Activated T-helper 2 cell treated with anti-CD3 and anti-CD28 coated beads, Interferon-gamma antibody, Interleukin-2, Interleukin-4, amounts not matched to agents 10 μg/mL and 5 μg/mL and 100 μg/mL, durations not matched to agents 14 hours and 24 hours and 36 hours (primary cell): ENCODE data around the gene RAPGEF1. TPM values are rescaled to one million over a fixed set of nuclear protein-coding genes. Genes with fewer than 3 reads are reported as not detected.
A peak's percentile ranks its signal among the peaks of the same experiment; 100 is the strongest.
"Not testable (repeated sequence)": the region's sequence is repeated elsewhere in the genome, so short reads cannot be mapped to it uniquely, and the experiment has no call there.

ENCODE experiments used
- DNase-seq: peaks from one replicate; pipeline ENCODE4 v3.0.0; 2021; ENCODE audit warnings: low spot score
- H3K27ac Mint-ChIP-seq: one replicate; pipeline ENCODE4 v1.8.0; 2021; ENCODE audit warnings: mixed read lengths
- H3K27me3 Mint-ChIP-seq: one replicate; pipeline ENCODE4 v1.8.0; 2021; ENCODE audit warnings: low read depth, mixed read lengths
- H3K36me3 Mint-ChIP-seq: one replicate; pipeline ENCODE4 v1.8.0; 2021; ENCODE audit warnings: low read depth, mixed read lengths
- H3K4me1 Mint-ChIP-seq: one replicate; pipeline ENCODE4 v1.8.0; 2021; ENCODE audit warnings: low read depth, mixed read lengths
- H3K4me3 Mint-ChIP-seq: one replicate; pipeline ENCODE4 v1.8.0; 2021; ENCODE audit warnings: low read depth, mild to moderate bottlenecking, moderate library complexity, mixed read lengths
- H3K9me3 Mint-ChIP-seq: one replicate; pipeline ENCODE4 v1.8.0; 2021; ENCODE audit warnings: mixed read lengths
- intact Hi-C: fragments of 100-400 bp; cut with micrococcal nuclease; formaldehyde crosslinking; loops from one replicate; pipeline ENCODE4 v1.15.1; 2023
- total RNA-seq: library from RNA; stranded (reverse); gene quantifications from 2 replicates; pipeline ENCODE4 v1.2.3, GENCODE V29; 2022

Gene RAPGEF1
- total RNA-seq, 1 donor from 2014 or later = 133 TPM

DNA sequence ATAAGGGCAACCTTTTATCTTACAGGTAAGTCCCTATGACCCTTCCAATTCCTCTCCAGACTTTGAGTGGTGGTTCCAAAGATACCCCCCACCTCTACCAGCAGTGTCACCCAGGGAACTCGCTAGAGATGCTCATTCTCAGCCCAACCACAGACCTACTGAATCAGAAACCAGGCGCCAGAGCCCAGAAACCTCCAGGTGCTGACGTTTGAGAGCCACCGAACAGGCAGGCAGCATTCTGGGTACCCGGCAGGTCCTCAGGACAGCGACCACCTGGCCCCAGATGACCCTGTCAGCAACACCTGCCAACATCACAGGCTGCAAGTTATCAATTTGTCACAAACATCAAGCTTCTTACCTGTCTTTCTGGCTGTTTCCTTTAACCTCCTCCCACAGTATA, 19.5 kb downstream of the RAPGEF1 start:
- Mint-ChIP-seq H3K27ac (peak overlapping the region; percentile 83), H3K36me3 (peaks cover 70% of the 10 kb centered on the region), H3K27me3 (no peaks in the 10 kb centered on the region), H3K9me3 (no peaks in the 10 kb centered on the region), H3K4me1 (peaks cover 60% of the 10 kb centered on the region), H3K4me3 (no peak overlapping the region)
- intact Hi-C loops = no loop called here
- no peak for DNase-seq

DNA sequence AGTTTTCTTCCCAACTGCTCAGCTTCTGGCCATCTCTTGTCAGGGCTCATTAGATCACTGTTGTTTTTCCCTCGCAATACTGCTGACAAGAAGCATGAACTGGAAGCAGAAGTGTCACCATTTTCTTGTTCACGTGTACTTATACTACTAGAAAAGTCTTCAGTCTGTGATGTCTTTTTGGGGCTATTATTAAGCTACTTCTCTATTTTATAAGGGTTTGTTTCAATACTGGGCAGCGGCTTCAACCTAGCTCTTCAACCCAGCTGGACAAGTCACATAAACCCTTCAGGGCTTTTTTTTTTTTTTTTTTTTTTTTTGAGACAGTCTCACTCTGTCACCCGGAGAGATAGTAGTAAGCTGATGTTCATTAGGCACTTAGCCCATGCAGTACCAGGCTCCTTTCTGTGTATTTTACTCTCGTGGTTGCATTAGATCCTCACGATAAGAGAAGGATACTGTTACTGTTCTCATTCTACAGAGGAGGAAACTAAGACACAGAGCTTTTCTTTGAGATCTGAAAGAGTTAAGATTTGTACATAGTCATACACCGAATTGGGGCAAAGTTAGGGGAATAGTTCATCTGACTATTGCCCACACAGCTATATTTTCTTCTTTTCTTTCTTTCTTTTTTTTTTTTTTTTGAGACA, 20.5 kb downstream of the RAPGEF1 start:
- H3K4me3 Mint-ChIP-seq = no peak overlapping the region
- H3K4me1 Mint-ChIP-seq = peaks cover 58% of the 10 kb centered on the region
- H3K27me3 Mint-ChIP-seq = no peaks in the 10 kb centered on the region
- H3K9me3 Mint-ChIP-seq = no peaks in the 10 kb centered on the region
- H3K27ac Mint-ChIP-seq = no peak overlapping the region
- intact Hi-C loops = no loop called here
- no peak for DNase-seq
- peaks cover 67% of the 10 kb centered on the region for H3K36me3 Mint-ChIP-seq

DNA sequence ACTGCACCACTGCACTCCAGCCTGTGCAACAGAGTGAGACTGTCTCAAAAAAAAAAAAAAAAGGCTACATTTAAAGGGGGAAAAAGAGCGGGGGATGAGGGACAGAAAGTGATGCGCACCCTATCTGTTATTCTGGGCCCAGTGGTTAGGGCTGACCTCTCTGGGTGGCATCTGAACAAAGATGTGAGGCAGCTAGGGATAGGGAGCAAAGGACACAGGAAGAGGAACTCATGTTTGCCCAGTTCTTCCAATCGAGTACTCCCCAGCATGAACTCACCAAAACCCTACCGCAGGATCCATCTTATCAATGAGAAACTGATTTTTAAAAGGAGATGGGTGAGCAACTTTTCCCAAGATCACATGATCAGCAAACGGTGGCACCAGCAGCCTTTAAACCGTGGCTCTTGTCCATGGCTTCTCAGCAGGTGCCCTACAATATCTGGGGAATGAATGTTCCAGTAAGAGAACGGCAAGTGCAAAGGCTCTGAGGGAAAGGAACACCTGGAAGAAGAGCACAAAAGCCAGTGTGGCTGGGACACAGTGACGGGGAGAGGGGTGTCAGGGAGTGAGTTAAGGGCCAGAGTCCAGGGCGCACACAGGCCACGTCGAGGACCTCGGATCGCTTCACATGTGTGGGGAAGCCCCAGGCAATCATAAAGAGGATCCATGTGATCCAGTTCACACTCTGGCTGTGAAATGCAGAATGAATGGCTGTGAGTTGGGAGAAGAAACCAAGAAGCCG, 22.0 kb downstream of the RAPGEF1 start:
- H3K27me3 Mint-ChIP-seq = no peaks in the 10 kb centered on the region
- intact Hi-C loops = no loop called here
- peaks cover 53% of the 10 kb centered on the region for H3K4me1 Mint-ChIP-seq
- DNase-seq = no peak
- no peak overlapping the region for H3K4me3 Mint-ChIP-seq
- no peaks in the 10 kb centered on the region for H3K9me3 Mint-ChIP-seq
- peaks cover 67% of the 10 kb centered on the region for H3K36me3 Mint-ChIP-seq
- H3K27ac Mint-ChIP-seq = peak overlapping the region; percentile 76

DNA sequence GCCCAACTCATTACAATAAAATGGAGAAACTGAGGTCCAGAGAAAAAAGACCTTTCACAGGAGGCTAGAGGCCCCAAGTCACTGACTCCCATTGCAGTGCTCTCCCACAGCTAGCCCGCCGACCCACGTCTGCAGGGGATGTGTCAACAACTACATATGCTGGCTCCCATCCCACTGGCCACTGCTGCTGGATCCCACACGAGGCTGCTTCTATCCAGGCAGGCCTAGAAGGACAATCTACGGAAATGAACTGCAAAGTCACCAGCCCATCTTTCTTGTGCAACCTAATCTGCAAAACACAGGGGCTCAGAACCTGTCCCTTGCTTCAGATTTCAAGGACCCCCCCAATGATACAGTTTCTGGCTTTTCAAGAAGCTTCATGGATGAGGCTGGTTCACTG, 24.0 kb downstream of the RAPGEF1 start:
- H3K36me3 Mint-ChIP-seq = peaks cover 60% of the 10 kb centered on the region
- H3K4me3 Mint-ChIP-seq = no peak overlapping the region
- no peak overlapping the region for H3K27ac Mint-ChIP-seq
- no peak for DNase-seq
- no peaks in the 10 kb centered on the region for H3K9me3 Mint-ChIP-seq
- H3K27me3 Mint-ChIP-seq = no peaks in the 10 kb centered on the region
- intact Hi-C loops = no loop called here
- peaks cover 54% of the 10 kb centered on the region for H3K4me1 Mint-ChIP-seq

DNA sequence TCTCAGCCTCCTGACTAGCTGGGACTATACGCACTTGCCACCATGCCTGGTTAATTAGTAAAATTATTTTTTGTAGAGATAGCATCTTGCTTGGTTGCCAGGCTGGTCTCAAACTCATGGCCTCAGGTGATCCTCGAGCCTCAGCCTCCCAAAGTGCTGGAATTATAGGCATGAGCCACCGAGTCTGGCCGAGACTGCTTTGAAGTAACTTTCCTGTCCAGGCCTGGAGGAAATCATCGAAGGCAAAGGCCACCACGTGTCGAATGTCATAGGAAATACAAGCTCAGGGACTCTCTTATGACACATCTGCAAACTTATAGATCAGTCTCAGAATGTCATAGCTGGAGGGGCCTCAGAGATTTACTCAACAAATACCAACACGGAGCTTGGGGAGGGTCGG, 25.1 kb downstream of the RAPGEF1 start:
- Mint-ChIP-seq H3K27ac (peak overlapping the region; percentile 20), H3K9me3 (no peaks in the 10 kb centered on the region), H3K36me3 (peaks cover 52% of the 10 kb centered on the region)

DNA sequence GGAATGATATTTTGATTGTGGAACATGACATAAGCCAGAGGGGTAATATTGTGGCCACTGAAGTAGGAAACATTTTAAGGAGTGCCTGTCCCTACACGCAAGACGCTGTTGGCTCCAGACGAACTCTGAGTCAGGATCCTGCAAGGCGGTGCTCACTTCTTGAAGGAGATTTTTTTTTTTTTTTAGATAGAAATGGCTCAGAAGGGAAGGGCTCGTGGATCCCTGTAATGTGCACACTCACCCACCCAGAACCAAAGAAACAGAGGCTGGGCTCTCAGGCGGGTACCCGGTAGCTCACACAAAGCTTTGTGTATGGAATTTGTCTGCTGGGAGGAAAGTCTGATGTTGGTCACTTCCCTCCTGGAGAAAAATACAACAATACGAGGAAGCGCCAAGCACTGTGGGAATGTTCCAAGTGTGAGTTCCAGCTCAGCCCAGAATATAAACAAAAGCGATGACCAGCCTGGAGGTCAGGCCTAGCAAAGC, 25.7 kb downstream of the RAPGEF1 start:
- Mint-ChIP-seq H3K4me1 (peaks cover 54% of the 10 kb centered on the region), H3K36me3 (peaks cover 57% of the 10 kb centered on the region), H3K27ac (peak overlapping the region; percentile 40), H3K4me3 (no peak overlapping the region), H3K9me3 (no peaks in the 10 kb centered on the region), H3K27me3 (no peaks in the 10 kb centered on the region)
- DNase-seq = no peak
- intact Hi-C loops = no loop called here

More for the DNA sequence above, 25.1 kb downstream of the RAPGEF1 start:
- Mint-ChIP-seq H3K4me3 (no peak overlapping the region), H3K4me1 (peaks cover 53% of the 10 kb centered on the region), H3K27me3 (no peaks in the 10 kb centered on the region)
- DNase-seq = no peak
- intact Hi-C loops = no loop called here

DNA sequence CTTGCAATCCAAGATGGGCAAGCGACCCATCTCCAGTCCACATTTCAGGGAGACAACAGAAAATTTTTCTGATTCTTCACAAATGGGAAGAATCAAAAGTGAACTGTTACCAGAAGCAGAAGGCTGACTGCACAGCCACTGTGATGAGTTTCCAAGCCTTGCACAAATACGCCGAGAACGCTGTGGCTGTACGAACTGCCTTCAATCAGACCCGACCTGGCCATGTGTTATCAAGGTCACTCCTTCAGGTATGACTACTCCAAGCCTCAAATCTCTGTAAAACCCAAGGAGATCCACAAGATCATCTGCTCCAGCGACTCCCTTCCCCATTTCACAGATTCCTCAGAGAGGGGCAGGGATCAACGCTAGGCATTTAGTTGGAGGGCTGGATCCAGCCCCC, 26.9 kb downstream of the RAPGEF1 start:
- no peaks in the 10 kb centered on the region for H3K9me3 Mint-ChIP-seq
- H3K27ac Mint-ChIP-seq = peak overlapping the region; percentile 11
- H3K36me3 Mint-ChIP-seq = peaks cover 55% of the 10 kb centered on the region
- no peak for DNase-seq
- H3K4me3 Mint-ChIP-seq = no peak overlapping the region
- H3K4me1 Mint-ChIP-seq = peaks cover 50% of the 10 kb centered on the region
- no peaks in the 10 kb centered on the region for H3K27me3 Mint-ChIP-seq
- intact Hi-C loops = no loop called here

DNA sequence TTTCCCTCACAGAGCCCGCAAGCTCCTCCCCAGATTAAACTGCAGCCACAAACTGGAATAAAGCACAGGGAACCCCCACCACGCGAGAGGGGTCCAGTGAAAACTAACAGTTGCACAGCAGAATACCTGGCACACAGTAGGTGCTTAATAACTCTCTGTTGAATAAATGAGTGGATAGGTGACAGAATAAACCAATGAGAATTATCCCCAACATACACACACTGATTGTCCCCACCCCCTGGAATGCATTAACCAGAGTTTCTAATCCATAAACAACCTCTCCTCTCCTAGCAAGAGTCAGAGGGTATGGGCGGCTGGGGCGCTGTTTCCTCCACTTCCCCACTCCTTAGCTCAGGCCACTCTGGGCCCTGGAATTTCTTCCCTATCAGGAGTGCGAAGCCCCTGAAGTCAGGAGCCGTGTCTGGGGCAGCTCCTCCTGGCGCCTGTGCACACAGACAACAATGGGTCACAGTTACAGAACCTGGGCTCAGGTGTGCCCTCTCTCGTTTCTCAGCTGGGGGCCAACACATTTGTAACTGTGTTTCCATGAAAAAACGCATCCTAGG, 27.6 kb downstream of the RAPGEF1 start:
- Mint-ChIP-seq H3K9me3 (no peaks in the 10 kb centered on the region), H3K4me1 (peaks cover 51% of the 10 kb centered on the region), H3K4me3 (no peak overlapping the region), H3K27me3 (no peaks in the 10 kb centered on the region), H3K36me3 (peaks cover 53% of the 10 kb centered on the region), H3K27ac (peak overlapping the region; percentile 11)
- intact Hi-C loops = no loop called here
- no peak for DNase-seq

DNA sequence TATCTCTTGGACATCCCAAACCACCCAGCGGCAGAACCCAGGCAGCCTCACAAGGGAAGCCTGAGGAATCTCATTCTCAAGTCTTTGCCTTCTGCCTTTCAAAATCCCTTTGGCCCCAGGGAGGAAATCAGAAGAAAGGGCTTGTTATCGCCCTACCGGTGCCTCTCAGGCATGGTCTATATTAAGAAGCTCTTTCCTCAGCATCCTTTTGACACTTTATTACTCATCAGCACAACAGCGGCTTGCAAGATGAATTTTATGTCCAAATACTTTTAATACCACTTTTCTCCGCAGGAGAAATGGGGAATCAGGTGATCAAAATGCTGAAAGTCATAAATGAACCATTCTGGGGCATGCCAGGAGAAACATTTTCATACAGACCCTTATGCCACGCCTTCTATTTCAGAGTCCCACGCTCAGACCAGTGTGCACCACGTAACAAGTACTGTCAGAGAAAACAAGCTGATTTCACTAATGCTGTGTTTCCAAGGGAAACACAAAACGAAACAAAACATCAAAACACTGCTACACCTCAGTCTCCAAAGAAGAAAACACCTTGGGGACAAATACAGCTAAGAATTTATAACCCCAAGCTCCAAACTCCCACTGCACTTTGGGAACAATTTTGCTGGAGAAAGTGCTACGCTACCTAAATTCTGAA, 30.0 kb downstream of the RAPGEF1 start:
- H3K4me3 Mint-ChIP-seq = peak overlapping the region; percentile 18
- peaks cover 63% of the 10 kb centered on the region for H3K4me1 Mint-ChIP-seq
- peak overlapping the region; percentile 92 for H3K27ac Mint-ChIP-seq
- H3K27me3 Mint-ChIP-seq = no peaks in the 10 kb centered on the region
- intact Hi-C loops = loop anchor here (1.0 kb wide), 2 partner anchors 19 kb away; no protein-coding TSS in a partner anchor
- DNase-seq = peak; percentile 19
- no peaks in the 10 kb centered on the region for H3K9me3 Mint-ChIP-seq
- peaks cover 46% of the 10 kb centered on the region for H3K36me3 Mint-ChIP-seq

DNA sequence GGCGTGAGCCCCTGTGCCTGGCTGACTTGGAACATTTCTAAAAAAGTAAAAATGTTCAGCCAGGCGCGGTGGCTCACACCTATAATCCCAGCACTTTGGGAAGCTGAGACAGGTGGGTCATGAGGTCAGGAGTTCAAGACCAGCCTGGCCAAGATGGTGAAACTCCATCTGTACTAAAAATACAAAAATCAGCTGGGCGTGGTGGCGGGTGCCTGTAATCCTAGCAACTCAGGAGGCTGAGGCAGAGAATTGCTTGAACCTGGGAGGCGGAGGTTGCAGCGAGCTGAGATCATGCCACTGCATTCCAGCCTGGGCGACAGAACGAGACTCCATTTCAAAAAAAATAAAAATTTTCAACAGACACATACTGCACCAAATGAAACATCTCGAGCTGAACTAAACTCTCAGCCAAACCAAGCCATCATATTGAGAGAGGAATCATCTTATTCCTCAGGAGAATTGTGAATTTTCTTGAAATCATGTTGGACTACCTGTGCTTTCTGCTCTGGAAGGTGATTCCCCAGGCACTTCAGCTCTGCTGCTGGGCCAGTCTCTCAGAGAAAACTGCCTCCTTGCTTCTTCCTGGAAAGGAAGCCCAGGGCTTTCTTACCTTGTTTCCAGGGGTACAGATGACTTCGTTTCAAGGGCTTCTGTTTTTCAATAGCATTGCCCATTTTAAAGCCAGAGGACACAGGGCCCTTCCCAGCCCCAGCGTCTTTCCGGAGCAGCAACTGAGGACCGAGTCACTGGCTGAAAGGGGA, 30.7 kb downstream of the RAPGEF1 start:
- peaks cover 45% of the 10 kb centered on the region for H3K36me3 Mint-ChIP-seq
- H3K4me1 Mint-ChIP-seq = peaks cover 68% of the 10 kb centered on the region
- H3K9me3 Mint-ChIP-seq, DNase-seq, H3K27me3 Mint-ChIP-seq, H3K4me3 Mint-ChIP-seq: not testable (repeated sequence)
- H3K27ac Mint-ChIP-seq = peak overlapping the region; percentile 92
- intact Hi-C loops = loop anchor here (1.0 kb wide), 1 partner anchor 20 kb away; no protein-coding TSS in a partner anchor

DNA sequence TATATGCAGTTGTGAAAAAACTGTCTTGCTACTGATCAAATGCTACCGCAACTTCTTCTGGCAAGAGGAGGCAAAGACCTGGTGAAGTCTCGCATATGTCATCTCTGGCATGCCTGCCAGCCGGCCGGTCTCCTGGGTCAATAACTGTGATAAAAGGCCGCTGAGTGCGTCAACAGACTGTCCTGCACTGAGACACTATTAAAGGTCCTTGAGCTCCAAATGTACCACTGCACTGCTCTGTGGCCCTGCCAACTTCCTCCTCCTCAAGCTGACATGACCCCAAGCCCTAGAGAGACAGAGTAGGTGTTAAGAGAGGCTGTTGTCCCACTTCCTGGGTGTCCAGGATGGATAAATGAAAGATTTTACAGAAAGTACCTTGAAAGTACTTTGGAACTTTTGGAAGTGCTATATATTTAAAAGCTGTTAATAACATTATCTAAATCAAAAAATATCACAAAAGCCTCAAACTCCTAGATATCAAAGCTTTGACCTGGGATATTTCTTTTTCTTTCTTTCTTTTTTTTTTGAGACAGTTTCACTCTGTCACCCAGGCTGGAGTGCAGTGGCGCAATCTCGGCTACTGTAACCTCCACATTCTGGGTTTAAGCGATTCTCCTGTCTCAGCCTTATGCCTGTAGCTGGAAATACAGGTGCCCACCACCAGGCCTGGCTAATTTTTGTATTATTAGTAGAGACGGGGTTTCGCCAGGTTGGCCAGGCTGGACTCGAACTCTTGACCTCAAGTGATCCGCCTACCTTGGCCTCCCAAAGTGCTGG, 31.5 kb downstream of the RAPGEF1 start:
- Mint-ChIP-seq H3K4me3 (no peak overlapping the region), H3K9me3 (no peaks in the 10 kb centered on the region), H3K27me3 (no peaks in the 10 kb centered on the region), H3K36me3 (peaks cover 42% of the 10 kb centered on the region), H3K27ac (peak overlapping the region; percentile 68), H3K4me1 (peaks cover 75% of the 10 kb centered on the region)
- intact Hi-C loops = loop anchor here (1.0 kb wide), 1 partner anchor 21 kb away; no protein-coding TSS in a partner anchor
- DNase-seq = no peak
